H1 (cell line): ENCODE measurements around the gene TMEM89. TPM values are rescaled to one million over a fixed set of nuclear protein-coding genes. Genes with fewer than 3 reads are reported as not detected.

Experiments
- CTCF ChIA-PET: fragments of 300-600 bp; sonication (Branson Sonifier 250); formaldehyde crosslinking; loops from one replicate; lab custom pipeline; 2021; ENCODE audit not compliant: partially characterized antibody; lab: Charles Lee
- POLR2A ChIA-PET: fragments of 300-600 bp; sonication (Branson Sonifier 250); formaldehyde crosslinking; loops from one replicate; lab custom pipeline; 2021; ENCODE audit warnings: inconsistent platforms; ENCODE audit not compliant: partially characterized antibody; lab: Charles Lee
- DNase-seq, 2 experiments: peaks; one replicate each; pipeline versions ENCODE4 v3.0.0 to v3.0.0-alpha.2; 2010 to 2022; ENCODE audit warnings: low spot score in 2 of 2, low read depth in 1 of 2, mixed read lengths in 1 of 2
- FAIRE-seq: peaks from 2 replicates; lab custom pipeline; 2011; peaks lifted over from hg19 to GRCh38; lab: Jason Lieb, UNC
- H2AFZ ChIP-seq: 2 replicates; pipeline ENCODE4 v1.8.1; 2012; ENCODE audit warnings: low read length, inconsistent platforms
- H2AK5ac ChIP-seq: 2 replicates; pipeline ENCODE4 v1.6.1; 2013; ENCODE audit warnings: low read depth, low read length
- H2BK120ac ChIP-seq: replicated peaks from 2 replicates; pipeline ENCODE3; 2013; ENCODE audit warnings: low read depth, low read length, inconsistent platforms
- H2BK12ac ChIP-seq: 2 replicates; pipeline ENCODE4 v1.6.1; 2013; ENCODE audit warnings: low read depth, low read length
- H2BK15ac ChIP-seq: 2 replicates; pipeline ENCODE4 v1.6.1; 2013; ENCODE audit warnings: low read length
- H2BK20ac ChIP-seq: 2 replicates; pipeline ENCODE4 v1.6.1; 2013; ENCODE audit warnings: low read length
- H2BK5ac ChIP-seq: 2 replicates; pipeline ENCODE4 v1.6.1; 2013; ENCODE audit warnings: low read depth, low read length
- H3K14ac ChIP-seq: 2 replicates; pipeline ENCODE4 v1.6.1; 2013; ENCODE audit warnings: inconsistent platforms; ENCODE audit not compliant: insufficient read length
- H3K18ac ChIP-seq: 2 replicates; pipeline ENCODE4 v1.6.1; 2013; ENCODE audit warnings: low read length; ENCODE audit errors: extremely low read depth
- H3K23ac ChIP-seq: 2 replicates; pipeline ENCODE4 v1.6.1; 2013; ENCODE audit warnings: inconsistent platforms; ENCODE audit not compliant: insufficient read length
- H3K23me2 ChIP-seq: 2 replicates; pipeline ENCODE4 v1.6.1; 2013; ENCODE audit warnings: low read depth, low read length
- H3K27ac ChIP-seq: 2 replicates; pipeline ENCODE4 v1.6.1; 2011; ENCODE audit warnings: low read depth, low read length, inconsistent platforms
- H3K27me3 ChIP-seq, 4 experiments: replicated peaks in 1 of 4; 1 replicate in 1 of 4; 2 replicates in 3 of 4; pipeline versions ENCODE4 v1.6.1 to v1.8.1; 2011 to 2013; ENCODE audit warnings: low read length in 3 of 4, mild to moderate bottlenecking in 3 of 4, inconsistent platforms in 2 of 4, mixed read lengths in 2 of 4, moderate library complexity in 1 of 4; ENCODE audit not compliant: control insufficient read depth in 3 of 4, insufficient read depth in 3 of 4; ENCODE audit errors: extremely low read depth in 1 of 4
- H3K36me3 ChIP-seq, 4 experiments: 2 replicates each; pipeline versions ENCODE4 v1.6.1 to v1.8.1; 2011 to 2013; ENCODE audit warnings: mild to moderate bottlenecking in 4 of 4, low read length in 3 of 4, moderate library complexity in 2 of 4, control low read depth in 1 of 4, inconsistent platforms in 1 of 4; ENCODE audit not compliant: insufficient read depth in 4 of 4, control insufficient read depth in 2 of 4
- H3K4ac ChIP-seq: replicated peaks from 2 replicates; pipeline ENCODE3; 2013; ENCODE audit warnings: low read length, low read depth, mixed read lengths, inconsistent platforms; ENCODE audit not compliant: insufficient read length
- H3K4me1 ChIP-seq, 4 experiments: replicated peaks in 1 of 4; 1 replicate in 1 of 4; 2 replicates in 3 of 4; pipeline versions ENCODE4 v1.6.1 to v1.8.1; 2011 to 2013; ENCODE audit warnings: low read length in 3 of 4, inconsistent platforms in 2 of 4, mixed read lengths in 1 of 4; ENCODE audit not compliant: insufficient read depth in 4 of 4, control insufficient read depth in 3 of 4
- H3K4me2 ChIP-seq, 2 experiments: 2 replicates each; pipeline versions ENCODE4 v1.6.1 to v1.8.1; 2011 to 2013; ENCODE audit warnings: low read depth in 2 of 2, low read length in 2 of 2, control low read depth in 1 of 2, inconsistent platforms in 1 of 2, mild to moderate bottlenecking in 1 of 2; ENCODE audit not compliant: insufficient read depth in 1 of 2
- H3K4me3 ChIP-seq, 4 experiments: fragments of 200-600, 300-600 bp in 1 of 4; sonication (generic), shearing (Covaris generic), sonication (Bioruptor Twin) in 1 of 4; 2 replicates each; pipeline versions ENCODE4 v1.5.1 to v1.8.1; 2011 to 2016; ENCODE audit warnings: low read length in 4 of 4, low read depth in 3 of 4, control low read depth in 2 of 4, inconsistent platforms in 2 of 4, mild to moderate bottlenecking in 2 of 4, mixed read lengths in 1 of 4, moderate library complexity in 1 of 4; ENCODE audit not compliant: insufficient read depth in 2 of 4; ENCODE audit errors: extremely low read depth in 1 of 4
- H3K56ac ChIP-seq: replicated peaks from 2 replicates; pipeline ENCODE3; 2013; ENCODE audit warnings: low read depth, mild to moderate bottlenecking, mixed read lengths, low read length, inconsistent platforms; ENCODE audit not compliant: insufficient read length
- H3K79me1 ChIP-seq: 2 replicates; pipeline ENCODE4 v1.6.1; 2013; ENCODE audit warnings: low read depth, low read length, control low read depth
- H3K79me2 ChIP-seq, 2 experiments: 2 replicates each; pipeline versions ENCODE4 v1.6.1 to v1.8.1; 2012 to 2013; ENCODE audit warnings: low read length in 2 of 2, mild to moderate bottlenecking in 2 of 2, inconsistent platforms in 1 of 2; ENCODE audit not compliant: insufficient read depth in 2 of 2, control insufficient read depth in 1 of 2
- H3K9ac ChIP-seq, 4 experiments: replicated peaks in 1 of 4; 1 replicate in 1 of 4; 2 replicates in 3 of 4; pipeline versions ENCODE4 v1.6.1 to v1.8.1; 2011 to 2013; ENCODE audit warnings: low read depth in 3 of 4, low read length in 3 of 4, control low read depth in 2 of 4, mild to moderate bottlenecking in 2 of 4, moderate library complexity in 2 of 4, inconsistent platforms in 1 of 4; ENCODE audit errors: extremely low read depth in 1 of 4
- H3K9me3 ChIP-seq, 2 experiments: 2 replicates each; pipeline versions ENCODE4 v1.6.1 to v1.8.1; 2012 to 2013; ENCODE audit warnings: mild to moderate bottlenecking in 2 of 2, moderate library complexity in 2 of 2, control low read depth in 1 of 2, inconsistent platforms in 1 of 2, low read depth in 1 of 2, low read length in 1 of 2, mixed read lengths in 1 of 2; ENCODE audit not compliant: insufficient read depth in 2 of 2
- H4K20me1 ChIP-seq, 2 experiments: replicated peaks in 1 of 2; 2 replicates each; pipeline versions ENCODE3 to v1.8.1; 2011 to 2013; ENCODE audit warnings: inconsistent platforms in 2 of 2, low read length in 2 of 2, mild to moderate bottlenecking in 1 of 2; ENCODE audit not compliant: insufficient read depth in 2 of 2, control insufficient read depth in 1 of 2
- H4K5ac ChIP-seq: 2 replicates; pipeline ENCODE4 v1.6.1; 2013; ENCODE audit warnings: low read length, low read depth, mixed read lengths, inconsistent platforms; ENCODE audit not compliant: insufficient read length
- H4K8ac ChIP-seq: 2 replicates; pipeline ENCODE4 v1.8.0; 2013; ENCODE audit warnings: mild to moderate bottlenecking, moderate library complexity, low read length, inconsistent platforms; ENCODE audit not compliant: insufficient read depth; ENCODE audit errors: extremely low read depth
- H4K91ac ChIP-seq: replicated peaks from 2 replicates; pipeline ENCODE3; 2013; ENCODE audit warnings: low read length, mixed read lengths, inconsistent platforms; ENCODE audit not compliant: insufficient read length
- KDM4A ChIP-seq: IDR thresholded peaks from one replicate; pipeline ENCODE4 v1.7.1; 2012; ENCODE audit warnings: low read depth, mild to moderate bottlenecking, moderate library complexity, low read length, inconsistent platforms; ENCODE audit not compliant: severe bottlenecking
- WGBS, 2 experiments: shearing (Covaris generic) in 1 of 2; methylation state at CpG; one replicate each; pipeline versions ENCODE4 v1.1.6 to v1.1.7; 2013 to 2015; ENCODE audit warnings: low lambda C conversion rate in 2 of 2, mixed read lengths in 2 of 2, inconsistent platforms in 1 of 2, low coverage in 1 of 2, missing lambda C conversion rate in 1 of 2; ENCODE audit not compliant: insufficient replicate concordance in 2 of 2, insufficient coverage in 1 of 2, insufficient read length in 1 of 2; ENCODE audit errors: extremely low coverage in 1 of 2, missing lambda C conversion rate in 1 of 2; 5-methylcytosine and 5-hydroxymethylcytosine counted together
- polyA plus RNA-seq, 7 experiments: library from polyadenylated mRNA; depleted of rRNA in 3 of 7; stranded (reverse) in 5 of 7; unstranded in 2 of 7; fragments of >200 nt in 5 of 7; fragments of 200-250 nt in 2 of 7; gene quantifications; 1 replicate in 5 of 7; 2 replicates in 1 of 7; 4 replicates in 1 of 7; pipeline versions ENCODE4 v1.2.1 to v1.2.3, GENCODE V29; 2011 to 2013; ENCODE audit warnings: missing spikeins in 2 of 7, mixed read lengths in 2 of 7
- total RNA-seq: library from RNA; stranded (reverse); fragmentation: NEBNext Ultra II Directional; extraction: Animal tissue kit (Norgen Biotek cat#: 25700); gene quantifications from 2 replicates; pipeline ENCODE4 v1.2.1, GENCODE V29; 2021
- TF ChIP-seq, protein P1 (sequence below): IDR thresholded peaks from 2 replicates; pipeline ENCODE4 v1.6.1; 2012; ENCODE audit warnings: inconsistent platforms
- TF ChIP-seq, protein P2 (sequence below): IDR thresholded peaks from 2 replicates; pipeline ENCODE4 v1.6.1; 2012; ENCODE audit warnings: inconsistent platforms

The TMEM89 gene
- total and polyA plus RNA-seq, 2 of the 8 experiments (the other 6 are each of a cell fraction or from before 2014, with no cell fraction given), result not detected

GRCh38 chr3:48651771-48652170 is 30.2 kb upstream of the TMEM89 start:
- no peak overlapping the region for H3K23ac ChIP-seq
- CTCF ChIA-PET, result interaction anchor here (1.1 to 1.6 kb wide), 3 partner anchors 11 to 216 kb away, joined by 3 to 5 read pairs (median 4); partner anchors contain the start of genes CELSR3 and SLC26A6
- no peak overlapping the region for H2AFZ ChIP-seq
- H3K14ac ChIP-seq, result no peak overlapping the region
- no peak overlapping the region for H2BK120ac ChIP-seq
- peaks cover 0 to 18% (median 5%) of the 10 kb centered on the region in 4 experiments; a peak in 5 of 8 replicates for H3K36me3 ChIP-seq
- FAIRE-seq, result no peak
- no peak overlapping the region for H3K4me2 ChIP-seq
- peaks cover 11% of the 10 kb centered on the region; the same call in 1 of the 2 replicates for H3K23me2 ChIP-seq
- H3K18ac ChIP-seq, result no peak overlapping the region
- no peaks in the 10 kb centered on the region for H3K9me3 ChIP-seq
- no peak overlapping the region for H4K5ac ChIP-seq
- H2AK5ac ChIP-seq, result no peak overlapping the region
- H4K8ac ChIP-seq, result no peak overlapping the region
- no peak overlapping the region for H3K9ac ChIP-seq
- DNase-seq, result no peak
- H3K27ac ChIP-seq, result no peak overlapping the region
- peaks cover 0 to 19% of the 10 kb centered on the region in 2 experiments for H4K20me1 ChIP-seq
- no peak overlapping the region for H2BK5ac ChIP-seq
- no peak overlapping the region for H3K4ac ChIP-seq
- no peak overlapping the region for H2BK15ac ChIP-seq
- H3K4me1 ChIP-seq, result peaks cover 0 to 11% (median 9%) of the 10 kb centered on the region in 4 experiments; a peak in 6 of 7 replicates
- no peak overlapping the region for H4K91ac ChIP-seq
- H3K79me2 ChIP-seq, result no peaks in the 10 kb centered on the region
- H3K79me1 ChIP-seq, result no peaks in the 10 kb centered on the region
- no peak overlapping the region for H3K56ac ChIP-seq
- POLR2A ChIA-PET, result interaction anchor here (1.2 to 10.5 kb wide), 4 partner anchors 12 to 70 kb away, joined by 3 to 111 read pairs (median 31); partner anchors contain the start of genes CELSR3, SLC26A6 and UQCRC1
- H2BK20ac ChIP-seq, result no peak overlapping the region
- H2BK12ac ChIP-seq, result no peak overlapping the region
- peaks cover 0 to 5% (median 3%) of the 10 kb centered on the region in 4 experiments; a peak in 3 of 7 replicates for H3K27me3 ChIP-seq
- no peak overlapping the region for H3K4me3 ChIP-seq
- 89% methylated on average over 11 of the region's 11 CpGs; no CpG with 5 or more reads in 1 of the 2 experiments for WGBS, 2 experiments
- TF ChIP-seq, protein P1, sequence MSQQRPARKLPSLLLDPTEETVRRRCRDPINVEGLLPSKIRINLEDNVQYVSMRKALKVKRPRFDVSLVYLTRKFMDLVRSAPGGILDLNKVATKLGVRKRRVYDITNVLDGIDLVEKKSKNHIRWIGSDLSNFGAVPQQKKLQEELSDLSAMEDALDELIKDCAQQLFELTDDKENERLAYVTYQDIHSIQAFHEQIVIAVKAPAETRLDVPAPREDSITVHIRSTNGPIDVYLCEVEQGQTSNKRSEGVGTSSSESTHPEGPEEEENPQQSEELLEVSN, result no peak
- TF ChIP-seq, protein P2, sequence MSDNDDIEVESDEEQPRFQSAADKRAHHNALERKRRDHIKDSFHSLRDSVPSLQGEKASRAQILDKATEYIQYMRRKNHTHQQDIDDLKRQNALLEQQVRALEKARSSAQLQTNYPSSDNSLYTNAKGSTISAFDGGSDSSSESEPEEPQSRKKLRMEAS, result no peak
- TF ChIP-seq KDM4A, result no peak
